Measurements from ENCODE around the gene BLNK.

BLNK gene

DNA sequence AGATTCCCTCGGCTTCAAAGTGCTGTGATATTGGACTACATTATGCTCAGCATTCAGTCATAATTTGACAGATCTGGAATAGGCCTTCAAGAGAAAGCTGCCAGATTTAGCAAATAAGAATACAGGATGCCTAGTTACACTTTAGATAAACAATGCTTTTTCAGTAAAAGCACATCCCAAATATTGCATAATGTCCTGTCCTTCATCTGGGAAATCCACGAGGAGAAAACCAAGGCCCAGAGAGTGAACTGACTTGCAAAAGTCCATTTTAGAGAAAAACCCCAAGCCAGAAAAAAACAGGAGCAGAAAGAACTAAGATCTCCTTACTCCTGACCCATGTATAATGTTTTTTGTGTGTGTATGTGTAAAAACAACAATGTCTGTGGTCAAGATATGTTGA, 12.0 kb upstream of the BLNK start:
- Histone ChIP-seq H3K9me3 (ENCODE audit: insufficient read depth, low read length) (no peaks in the 10 kb centered on the region), H3K36me3 (replicated peaks; ENCODE audit: low read depth, low read length) (no peaks in the 10 kb centered on the region), H3K4me1 (ENCODE audit: low read length) (peaks cover 41% of the 10 kb centered on the region), H4K20me1 (ENCODE audit: insufficient read depth, low read length) (no peaks in the 10 kb centered on the region), H3K79me2 (ENCODE audit: low read length) (peaks cover 16% of the 10 kb centered on the region), H3K27me3 (ENCODE audit: low read depth, low read length) (no peaks in the 10 kb centered on the region), H3K4me2 (ENCODE audit: low read length) (no peak overlapping the region), H3K27ac (ENCODE audit: low read length) (no peak overlapping the region), H2AFZ (ENCODE audit: low read depth, low read length) (no peak overlapping the region), H3K9ac (ENCODE audit: low read length) (no peak overlapping the region), H3K4me3 (ENCODE audit: low read length) (no peak overlapping the region)
- TF ChIP-seq, protein P1, sequence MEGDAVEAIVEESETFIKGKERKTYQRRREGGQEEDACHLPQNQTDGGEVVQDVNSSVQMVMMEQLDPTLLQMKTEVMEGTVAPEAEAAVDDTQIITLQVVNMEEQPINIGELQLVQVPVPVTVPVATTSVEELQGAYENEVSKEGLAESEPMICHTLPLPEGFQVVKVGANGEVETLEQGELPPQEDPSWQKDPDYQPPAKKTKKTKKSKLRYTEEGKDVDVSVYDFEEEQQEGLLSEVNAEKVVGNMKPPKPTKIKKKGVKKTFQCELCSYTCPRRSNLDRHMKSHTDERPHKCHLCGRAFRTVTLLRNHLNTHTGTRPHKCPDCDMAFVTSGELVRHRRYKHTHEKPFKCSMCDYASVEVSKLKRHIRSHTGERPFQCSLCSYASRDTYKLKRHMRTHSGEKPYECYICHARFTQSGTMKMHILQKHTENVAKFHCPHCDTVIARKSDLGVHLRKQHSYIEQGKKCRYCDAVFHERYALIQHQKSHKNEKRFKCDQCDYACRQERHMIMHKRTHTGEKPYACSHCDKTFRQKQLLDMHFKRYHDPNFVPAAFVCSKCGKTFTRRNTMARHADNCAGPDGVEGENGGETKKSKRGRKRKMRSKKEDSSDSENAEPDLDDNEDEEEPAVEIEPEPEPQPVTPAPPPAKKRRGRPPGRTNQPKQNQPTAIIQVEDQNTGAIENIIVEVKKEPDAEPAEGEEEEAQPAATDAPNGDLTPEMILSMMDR (IDR thresholded peaks at IDR 0.05; ENCODE audit: low read depth, low read length): no peak
- no peak for TF ChIP-seq EZH2phosphoT487 (IDR thresholded peaks at IDR 0.05; ENCODE audit: low read depth)

DNA sequence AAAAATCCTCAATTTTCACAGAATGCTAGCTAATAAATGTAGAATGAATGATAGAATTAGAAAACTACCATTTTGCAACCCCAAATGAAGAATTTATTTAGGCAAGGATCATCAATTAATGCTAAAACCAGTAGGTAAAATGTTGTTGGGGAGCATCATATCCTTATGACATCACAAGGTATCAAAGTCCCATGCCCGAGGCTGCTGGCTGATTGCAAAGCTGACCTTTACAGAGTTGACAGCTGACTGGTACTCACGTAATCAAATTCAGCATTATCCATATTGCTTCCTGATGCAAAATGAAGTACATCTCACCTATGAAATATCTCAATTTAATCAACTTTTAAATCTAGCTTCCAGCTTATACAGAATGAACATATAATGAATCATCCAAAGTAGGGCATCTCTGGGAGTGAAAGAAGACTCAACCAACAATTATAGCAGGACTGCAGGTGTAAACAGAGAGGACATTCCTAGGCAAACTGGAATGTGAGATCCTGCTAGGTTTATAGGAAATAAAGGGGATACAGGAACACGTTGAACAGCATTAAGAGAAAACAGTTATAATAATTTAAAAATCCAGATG, 10.2 kb upstream of the BLNK start:
- TF ChIP-seq, protein P1 (IDR thresholded peaks at IDR 0.05; ENCODE audit: low read depth, low read length): no peak
- no peak for TF ChIP-seq EZH2phosphoT487 (IDR thresholded peaks at IDR 0.05; ENCODE audit: low read depth)
- peaks cover 35% of the 10 kb centered on the region for H3K4me1 ChIP-seq (ENCODE audit: low read length)
- no peak overlapping the region for H3K4me3 ChIP-seq (ENCODE audit: low read length)
- H3K27me3 ChIP-seq (ENCODE audit: low read depth, low read length): no peaks in the 10 kb centered on the region
- H3K4me2 ChIP-seq (ENCODE audit: low read length): no peak overlapping the region
- H3K36me3 ChIP-seq (replicated peaks; ENCODE audit: low read depth, low read length): no peaks in the 10 kb centered on the region
- no peak overlapping the region for H3K27ac ChIP-seq (ENCODE audit: low read length)
- H3K9me3 ChIP-seq (ENCODE audit: insufficient read depth, low read length): no peaks in the 10 kb centered on the region
- no peak overlapping the region for H3K9ac ChIP-seq (ENCODE audit: low read length)
- no peak overlapping the region for H2AFZ ChIP-seq (ENCODE audit: low read depth, low read length)
- H3K79me2 ChIP-seq (ENCODE audit: low read length): peaks cover 14% of the 10 kb centered on the region
- no peaks in the 10 kb centered on the region for H4K20me1 ChIP-seq (ENCODE audit: insufficient read depth, low read length)

DNA sequence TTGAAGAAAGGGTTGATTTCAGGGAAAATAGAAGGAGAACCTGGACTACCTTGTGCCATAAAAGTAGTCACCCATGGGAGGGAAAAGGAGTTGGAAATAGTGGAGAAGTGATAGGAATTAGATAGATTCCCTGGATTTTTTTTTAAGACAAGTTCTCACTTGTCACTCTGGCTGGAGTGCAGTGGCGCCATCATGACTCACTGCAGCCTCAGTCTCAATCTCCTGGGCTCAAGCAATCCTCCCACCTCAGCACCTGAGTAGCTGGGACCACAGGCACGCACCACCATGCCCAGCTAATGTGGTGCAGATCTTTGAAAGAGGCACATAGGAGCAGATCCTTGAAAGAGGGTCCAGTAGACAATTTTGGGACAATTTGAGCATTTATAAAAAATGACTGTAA, 9.5 kb upstream of the BLNK start:
- no peak overlapping the region for H3K9ac ChIP-seq (ENCODE audit: low read length)
- H2AFZ ChIP-seq (ENCODE audit: low read depth, low read length): no peak overlapping the region
- H3K27me3 ChIP-seq (ENCODE audit: low read depth, low read length): no peaks in the 10 kb centered on the region
- peaks cover 35% of the 10 kb centered on the region for H3K4me1 ChIP-seq (ENCODE audit: low read length)
- no peaks in the 10 kb centered on the region for H3K9me3 ChIP-seq (ENCODE audit: insufficient read depth, low read length)
- H3K36me3 ChIP-seq (replicated peaks; ENCODE audit: low read depth, low read length): no peaks in the 10 kb centered on the region
- peaks cover 9% of the 10 kb centered on the region for H3K79me2 ChIP-seq (ENCODE audit: low read length)
- no peaks in the 10 kb centered on the region for H4K20me1 ChIP-seq (ENCODE audit: insufficient read depth, low read length)
- H3K4me3 ChIP-seq (ENCODE audit: low read length): no peak overlapping the region
- no peak overlapping the region for H3K27ac ChIP-seq (ENCODE audit: low read length)
- H3K4me2 ChIP-seq (ENCODE audit: low read length): no peak overlapping the region
- no peak for TF ChIP-seq EZH2phosphoT487 (IDR thresholded peaks at IDR 0.05; ENCODE audit: low read depth)
- TF ChIP-seq, protein P1 (IDR thresholded peaks at IDR 0.05; ENCODE audit: low read depth, low read length): no peak

DNA sequence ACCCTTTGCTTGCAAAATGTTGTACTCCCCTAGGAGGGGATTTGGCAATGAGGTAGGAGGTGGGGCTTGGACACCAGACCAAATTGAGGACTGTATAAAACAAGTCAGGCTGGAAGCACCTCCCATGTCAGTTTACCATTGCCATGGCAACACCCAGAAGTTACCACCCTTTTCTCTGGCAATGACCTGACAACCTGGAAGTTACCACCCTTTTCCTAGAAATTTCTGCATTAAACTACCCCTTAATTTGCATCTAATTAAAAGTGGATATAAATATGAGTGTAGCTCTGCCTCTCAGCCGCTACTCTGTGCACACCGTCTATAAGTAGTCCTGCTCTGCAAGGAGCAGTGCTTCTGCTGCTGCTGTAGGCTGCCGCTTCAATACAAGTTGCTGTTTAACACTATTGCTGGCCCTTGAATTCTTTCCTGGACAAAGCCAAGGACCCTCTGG, 7.8 kb upstream of the BLNK start:
- no peaks in the 10 kb centered on the region for H3K36me3 ChIP-seq (replicated peaks; ENCODE audit: low read depth, low read length)
- H3K27me3 ChIP-seq (ENCODE audit: low read depth, low read length): no peaks in the 10 kb centered on the region
- H3K4me2 ChIP-seq (ENCODE audit: low read length): no peak overlapping the region
- H4K20me1 ChIP-seq (ENCODE audit: insufficient read depth, low read length): no peaks in the 10 kb centered on the region
- TF ChIP-seq, protein P1 (IDR thresholded peaks at IDR 0.05; ENCODE audit: low read depth, low read length): no peak
- TF ChIP-seq EZH2phosphoT487 (IDR thresholded peaks at IDR 0.05; ENCODE audit: low read depth): no peak
- H3K9me3 ChIP-seq (ENCODE audit: insufficient read depth, low read length): no peaks in the 10 kb centered on the region
- H2AFZ ChIP-seq (ENCODE audit: low read depth, low read length): no peak overlapping the region
- H3K9ac ChIP-seq (ENCODE audit: low read length): no peak overlapping the region
- H3K79me2 ChIP-seq (ENCODE audit: low read length): no peaks in the 10 kb centered on the region
- no peak overlapping the region for H3K4me3 ChIP-seq (ENCODE audit: low read length)
- H3K4me1 ChIP-seq (ENCODE audit: low read length): peaks cover 33% of the 10 kb centered on the region
- no peak overlapping the region for H3K27ac ChIP-seq (ENCODE audit: low read length)
